Lung microvascular endothelial cell (primary cell): ENCODE results near the gene CNTROB. TPM values are rescaled to one million over a fixed set of nuclear protein-coding genes. Genes with fewer than 3 reads are reported as not detected.
"Not testable (repeated sequence)": the region's sequence is repeated elsewhere in the genome, so short reads cannot be mapped to it uniquely, and the experiment has no call there.

Experiments
- DNase-seq, 2 donors: peaks; one replicate each; pipeline versions ENCODE4 v3.0.0 to v3.0.0-alpha.2; 2010; ENCODE audit warnings: low read depth in 2 of 2
- total RNA-seq: library from RNA; depleted of rRNA; stranded (reverse); fragments of >200 nt; gene quantifications from 2 replicates; pipeline ENCODE4 v1.2.1, GENCODE V29; 2014

CNTROB gene
- total RNA-seq, 1 donor from 2014 or later, result 11.9 TPM

DNA sequence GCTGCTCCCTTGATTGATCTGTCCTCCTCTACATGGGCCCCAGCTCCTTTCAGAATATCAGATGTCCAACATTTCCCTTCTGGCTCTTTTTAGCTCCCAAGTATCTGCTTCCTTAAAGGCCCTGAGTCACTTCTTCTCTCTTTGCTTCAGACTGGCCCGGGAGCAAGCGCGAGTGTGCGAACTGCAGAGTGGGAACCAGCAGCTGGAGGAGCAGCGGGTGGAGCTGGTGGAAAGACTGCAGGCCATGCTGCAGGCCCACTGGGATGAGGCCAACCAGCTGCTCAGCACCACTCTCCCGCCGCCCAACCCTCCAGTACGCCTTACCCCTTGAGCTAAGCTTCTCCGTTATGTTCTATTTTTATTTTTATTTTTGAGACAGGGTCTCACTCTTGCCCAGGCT, 12.3 kb downstream of the CNTROB start:
- no peak for DNase-seq

DNA sequence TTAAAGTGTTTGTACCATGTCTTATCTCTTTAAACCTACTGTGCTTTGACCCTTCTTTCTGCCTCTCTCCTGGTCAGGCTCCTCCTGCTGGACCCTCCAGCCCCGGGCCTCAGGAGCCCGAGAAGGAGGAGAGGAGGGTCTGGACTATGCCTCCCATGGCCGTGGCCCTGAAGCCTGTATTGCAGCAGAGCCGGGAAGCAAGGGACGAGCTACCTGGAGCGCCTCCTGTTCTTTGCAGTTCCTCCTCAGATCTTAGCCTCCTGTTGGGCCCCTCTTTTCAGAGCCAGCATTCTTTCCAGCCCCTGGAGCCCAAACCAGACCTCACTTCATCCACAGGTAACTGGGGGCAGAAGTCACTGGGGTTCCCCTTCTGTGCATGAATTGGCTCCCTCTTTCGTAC, 13.6 kb downstream of the CNTROB start:
- no peak for DNase-seq

- no peak for DNase-seq
Observed at GRCh38 chr17:7946441-7946840, 14.4 kb downstream of the CNTROB start.

DNA sequence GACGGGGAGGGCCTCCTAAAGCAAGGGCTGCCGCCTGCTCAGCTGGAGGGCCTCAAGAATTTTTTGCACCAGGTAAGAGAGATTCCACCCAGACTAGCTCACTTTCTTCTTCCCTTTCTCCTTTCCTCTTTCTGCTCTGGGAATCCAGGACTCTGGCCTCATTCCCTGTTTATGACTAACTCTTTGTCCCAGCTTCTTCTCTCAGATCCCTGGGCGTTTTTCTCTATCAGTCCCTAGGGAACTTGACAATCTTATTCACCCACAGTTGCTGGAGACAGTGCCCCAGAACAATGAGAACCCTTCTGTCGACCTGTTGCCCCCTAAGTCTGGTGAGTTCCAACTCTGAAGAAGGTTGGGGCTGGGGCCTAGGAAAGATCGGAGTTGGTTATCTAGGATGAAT, 15.6 kb downstream of the CNTROB start:
- DNase-seq, result no peak

DNA sequence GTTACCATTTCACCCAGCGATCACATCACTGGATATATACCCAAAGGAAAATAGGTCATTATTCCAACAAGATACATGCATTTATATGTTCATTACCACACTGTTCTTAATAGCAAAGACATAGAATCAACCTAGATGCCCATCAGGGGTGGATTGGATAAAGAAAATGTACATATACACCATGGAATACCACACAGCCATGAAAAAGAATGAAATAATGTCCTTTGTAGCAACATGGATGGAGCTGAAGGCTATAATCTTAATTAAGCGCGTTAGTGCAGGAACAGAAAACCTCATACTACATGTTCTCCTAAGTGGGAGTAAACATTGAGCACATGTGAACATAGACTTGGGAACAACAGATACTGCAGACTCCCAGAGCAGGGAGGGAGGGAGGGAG, 18.6 kb downstream of the CNTROB start:
- no peak for DNase-seq

GRCh38 chr17:7951143-7951792, 19.3 kb downstream of the CNTROB start:
- DNase-seq, result no peak

GRCh38 chr17:7953266-7953665, 21.3 kb downstream of the CNTROB start:
- DNase-seq, result not testable (repeated sequence)

- no peak for DNase-seq
Observed at GRCh38 chr17:7955414-7956227, 23.6 kb downstream of the CNTROB start.

DNA sequence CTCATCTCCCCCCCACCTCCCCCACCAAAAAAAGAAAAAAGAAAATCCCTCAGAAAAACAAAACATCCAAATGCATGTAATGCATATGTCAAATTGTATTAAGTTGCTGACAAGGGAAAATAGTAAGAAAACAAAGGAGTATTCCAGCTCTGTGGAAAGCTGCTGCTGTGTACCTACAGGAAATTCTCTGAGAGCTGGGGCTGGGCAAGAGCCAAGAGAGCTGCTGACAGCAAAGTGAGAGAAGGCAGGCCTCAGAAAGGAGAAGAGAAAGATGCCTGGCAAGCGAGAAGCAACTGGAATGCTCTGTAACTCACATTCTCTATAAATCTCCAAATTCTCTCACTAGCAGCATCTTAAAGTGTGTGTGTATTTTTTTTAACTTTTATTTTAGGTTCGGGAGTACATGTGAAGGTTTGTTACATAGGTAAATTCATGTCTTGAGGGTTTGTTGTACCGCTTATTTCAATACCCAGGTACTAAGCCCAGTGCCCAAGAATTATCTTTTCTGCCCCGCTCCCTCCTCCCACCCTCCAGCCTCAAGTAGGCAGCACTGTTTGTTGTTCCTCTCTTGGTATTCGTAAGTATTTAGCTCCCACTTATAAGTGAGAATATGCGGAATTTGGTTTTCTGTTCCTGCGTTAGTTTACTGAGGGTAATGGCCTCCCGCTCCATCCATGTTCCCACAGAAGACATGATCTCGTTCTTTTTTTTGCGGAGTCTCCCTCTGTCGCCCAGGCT, 24.4 kb downstream of the CNTROB start:
- DNase-seq, result peak; percentile 2 to 43

DNA sequence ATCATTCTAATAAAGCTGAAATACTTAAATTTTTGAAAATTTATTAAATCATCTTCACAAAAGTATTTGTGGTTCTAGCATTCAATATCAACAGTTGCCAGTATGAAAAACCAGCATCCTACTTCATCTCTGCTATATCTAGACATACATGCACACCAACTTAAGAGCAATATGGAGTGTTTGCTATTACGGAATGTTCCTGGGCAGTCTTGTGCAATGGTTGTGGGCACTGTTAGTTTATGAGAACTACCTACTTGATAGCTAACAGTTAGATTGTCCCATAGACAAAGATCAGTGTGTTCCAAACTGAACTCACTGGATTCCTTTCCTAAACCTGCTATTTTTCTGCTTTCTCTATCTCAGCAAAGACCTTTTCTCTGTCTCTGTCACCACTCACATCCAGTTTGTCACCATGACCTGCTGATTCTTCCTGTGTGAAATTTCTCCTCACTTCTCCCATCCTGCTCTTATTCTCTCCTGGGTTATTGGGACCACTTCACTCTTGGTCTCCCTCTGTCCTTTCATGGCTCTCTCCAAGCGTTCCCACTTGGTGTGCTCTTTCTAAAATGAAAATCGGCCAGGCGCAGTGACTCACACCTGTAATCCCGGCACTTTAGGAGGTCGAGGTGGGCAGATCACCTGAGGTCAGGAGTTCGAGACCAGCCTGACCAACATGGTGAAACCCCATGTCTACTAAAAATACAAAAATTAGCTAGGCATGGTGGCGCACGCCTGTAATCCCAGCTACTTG, 27.7 kb downstream of the CNTROB start:
- no peak for DNase-seq

DNA sequence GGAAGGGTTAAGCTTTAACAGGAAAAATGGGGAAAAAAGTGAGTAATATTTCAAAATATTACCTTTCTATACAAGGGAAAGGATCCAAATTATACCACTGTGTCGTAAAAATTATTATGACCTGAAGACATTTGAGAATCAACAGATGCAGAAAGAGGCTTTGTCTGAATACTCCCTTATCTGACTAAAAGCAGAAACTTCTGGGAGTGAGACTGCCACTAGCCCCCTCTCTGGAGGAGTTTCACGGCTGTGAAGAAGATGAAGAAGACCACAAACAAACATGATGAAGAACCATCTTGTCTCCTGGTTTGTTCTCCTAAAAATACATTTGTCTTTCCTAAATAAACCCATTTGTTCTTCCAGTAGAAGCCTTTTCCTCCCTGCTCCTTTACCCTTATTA, 29.4 kb downstream of the CNTROB start:
- no peak for DNase-seq

- DNase-seq, result no peak
Observed at GRCh38 chr17:7967751-7968150, 35.7 kb downstream of the CNTROB start.

- no peak for DNase-seq
Observed at GRCh38 chr17:7969433-7969832, 37.4 kb downstream of the CNTROB start.

GRCh38 chr17:7971651-7972050, 39.6 kb downstream of the CNTROB start:
- no peak for DNase-seq

DNA sequence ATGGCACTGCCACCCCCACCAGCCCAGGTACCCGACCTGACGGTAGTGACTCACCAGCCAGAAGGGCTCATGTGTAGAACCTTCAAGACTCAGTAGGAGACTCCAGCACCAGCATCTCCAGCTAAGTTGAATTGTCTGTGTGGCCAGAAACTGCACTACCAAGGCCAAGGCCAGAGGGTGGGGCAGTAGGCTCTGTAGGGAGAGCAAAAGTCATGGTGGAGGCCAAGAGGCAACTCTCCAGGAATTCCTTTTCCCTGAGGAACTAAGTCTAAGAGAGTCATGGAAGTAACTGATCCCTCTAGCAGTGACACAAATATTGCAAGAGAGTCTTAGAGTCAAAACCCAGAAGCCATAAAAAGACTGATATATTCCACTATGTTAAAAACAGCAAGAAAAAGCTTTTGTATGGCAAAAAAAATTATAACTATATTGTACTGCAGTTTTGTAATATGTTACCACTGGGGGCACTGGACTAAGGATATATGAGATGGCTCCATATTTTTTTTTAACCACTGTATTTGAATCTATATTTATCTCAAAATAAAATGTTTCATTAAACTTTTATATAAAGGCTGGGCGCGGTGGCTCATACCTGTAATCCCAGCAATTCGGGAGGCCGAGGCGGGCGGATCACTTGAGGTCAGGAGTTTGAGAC, 40.3 kb downstream of the CNTROB start:
- peak; percentile 7 to 9 for DNase-seq

- no peak for DNase-seq
Observed at GRCh38 chr17:7974638-7975131, 42.7 kb downstream of the CNTROB start.

DNA sequence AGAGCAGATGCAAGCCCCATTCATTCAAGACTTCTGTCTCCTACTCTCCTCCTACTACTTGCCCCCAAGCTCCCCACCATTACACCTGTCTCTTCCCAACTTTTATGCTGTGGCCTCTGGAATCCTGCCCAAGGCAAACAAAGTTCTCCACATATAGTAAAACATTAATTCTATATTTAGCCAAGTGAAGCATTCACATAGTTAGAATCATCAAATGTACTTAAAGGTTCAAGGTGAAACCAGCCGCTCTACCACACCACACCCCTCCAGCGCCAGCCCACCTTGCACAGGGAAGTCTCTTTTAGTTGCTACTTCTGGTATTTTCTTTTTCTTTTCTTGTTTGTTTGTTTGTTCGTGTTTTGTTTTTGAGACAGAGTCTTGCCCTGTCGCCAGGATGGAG, 45.0 kb downstream of the CNTROB start:
- no peak for DNase-seq

DNA sequence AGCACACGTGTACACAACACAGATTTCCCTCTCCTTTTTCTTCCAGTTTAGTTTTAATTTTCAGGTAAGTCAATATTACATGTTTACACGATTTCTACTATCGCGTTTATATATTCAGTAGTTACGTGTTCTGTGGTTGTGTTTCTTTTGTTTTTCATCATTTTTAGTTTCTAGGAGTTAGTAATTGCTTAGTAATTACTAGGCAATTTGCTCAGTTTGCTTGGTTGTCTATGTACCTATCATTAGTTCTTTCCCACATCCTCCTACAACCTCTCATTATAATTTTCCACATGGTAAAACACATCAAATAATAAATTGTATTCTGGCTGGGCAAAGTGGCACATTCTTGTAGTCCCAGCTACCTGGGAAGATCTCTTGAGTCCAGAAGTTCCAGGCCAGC, 45.8 kb downstream of the CNTROB start:
- no peak for DNase-seq

- DNase-seq, result peak in 1 of 2 donors; percentile 62
Observed at GRCh38 chr17:7982173-7982572, 50.2 kb downstream of the CNTROB start.

DNA sequence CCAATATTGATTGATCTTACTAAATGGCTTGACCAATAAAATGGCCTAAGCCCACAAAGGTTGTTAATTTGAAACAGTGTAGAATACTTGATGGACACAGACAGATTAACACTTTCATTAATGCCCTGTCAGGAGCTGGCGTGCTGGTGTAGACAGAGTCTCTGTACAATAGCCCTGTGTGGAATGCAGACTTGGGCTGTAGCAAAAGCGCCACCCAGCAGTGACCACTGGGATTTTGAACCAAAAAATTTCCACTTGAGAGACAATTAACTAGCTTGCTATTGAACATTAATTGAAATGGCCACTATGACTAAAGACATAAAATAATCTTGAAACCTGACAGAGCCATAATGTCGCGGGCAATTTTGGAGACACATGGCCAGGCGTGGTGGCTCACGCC, 50.7 kb downstream of the CNTROB start:
- peak; percentile 50 to 60 for DNase-seq

DNA sequence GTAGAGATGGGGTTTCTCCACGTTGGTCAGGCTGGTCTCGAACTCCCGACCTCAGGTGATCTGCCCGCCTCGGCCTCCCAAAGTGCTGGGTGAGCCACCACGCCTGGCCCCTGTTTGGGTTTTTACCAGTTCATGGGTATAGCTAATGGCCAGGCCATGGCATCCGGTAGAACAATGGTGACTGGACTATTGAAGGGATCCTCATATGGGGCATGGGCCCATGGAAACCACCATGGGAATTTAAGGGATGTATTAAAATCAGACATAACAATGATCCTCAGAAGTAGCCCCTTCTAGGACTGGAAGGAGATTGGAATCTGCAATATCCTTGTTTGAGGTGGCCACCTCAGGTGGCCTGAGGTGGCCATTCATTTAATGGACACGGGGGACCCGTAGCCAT, 52.9 kb downstream of the CNTROB start:
- no peak for DNase-seq
